HEK293 (cell line): ENCODE data around the gene PRICKLE3.

Source experiments
- CTCF ChIA-PET: fragments of 350-600 bp; formaldehyde crosslinking; extraction: SDS; loops from one replicate; lab custom pipeline; 2021; ENCODE audit warnings: antibody characterized with exemption; lab: Yijun Ruan, JAX
- POLR2A ChIA-PET: fragments of 300-600 bp; formaldehyde crosslinking; extraction: SDS; loops from one replicate; lab custom pipeline; 2020; ENCODE audit warnings: antibody characterized with exemption, inconsistent platforms; lab: Yijun Ruan, JAX
- H3K27ac ChIP-seq: fragments of 200-500 bp; sonication (Bioruptor generic); 2 replicates; pipeline ENCODE4 v1.5.1; 2014; ENCODE audit warnings: low read depth, low read length, control low read depth, inconsistent platforms; ENCODE audit errors: extremely low read depth
- H3K36me3 ChIP-seq, 2 experiments: fragments of 200-500 bp in 1 of 2; sonication (Bioruptor generic) in 1 of 2; 1 replicate in 1 of 2; 2 replicates in 1 of 2; pipeline ENCODE4 v1.5.1; 2014 to 2017; ENCODE audit warnings: inconsistent platforms in 2 of 2, low read length in 2 of 2; ENCODE audit not compliant: control insufficient read depth in 2 of 2, insufficient read depth in 1 of 2
- H3K4me1 ChIP-seq: fragments of 200-500 bp; sonication (Bioruptor generic); 2 replicates; pipeline ENCODE4 v1.5.1; 2014; ENCODE audit warnings: mild to moderate bottlenecking, low read length, inconsistent platforms; ENCODE audit not compliant: control insufficient read depth, insufficient read depth
- H3K4me3 ChIP-seq: 2 replicates; pipeline ENCODE4 v1.5.1; 2011; ENCODE audit warnings: low read depth, mild to moderate bottlenecking, control low read depth, low read length, moderate library complexity
- H3K9me3 ChIP-seq: fragments of 200-500 bp; sonication (Bioruptor generic); 2 replicates; pipeline ENCODE4 v1.5.1; 2014; ENCODE audit warnings: low read depth, low read length, inconsistent platforms; ENCODE audit not compliant: control insufficient read depth, insufficient read depth
- EGR2 ChIP-seq: fragments of 450-650 bp; formaldehyde crosslinking; IDR thresholded peaks from 2 replicates; pipeline ENCODE4 v1.5.1; 2016; ENCODE audit warnings: low read depth, missing biosample characterization, missing genetic modification characterization
- FEZF1 ChIP-seq: fragments of 450-650 bp; formaldehyde crosslinking; IDR thresholded peaks from 2 replicates; pipeline ENCODE4 v1.5.1; 2016; ENCODE audit warnings: missing biosample characterization, missing genetic modification characterization
- GLIS2 ChIP-seq: fragments of 450-650 bp; formaldehyde crosslinking; IDR thresholded peaks from 2 replicates; pipeline ENCODE4 v1.5.1; 2016; ENCODE audit warnings: missing biosample characterization, missing genetic modification characterization
- HIC1 ChIP-seq: fragments of 450-650 bp; formaldehyde crosslinking; IDR thresholded peaks from 2 replicates; pipeline ENCODE4 v1.5.1; 2016; ENCODE audit warnings: missing biosample characterization, missing genetic modification characterization
- KLF7 ChIP-seq: fragments of 450-650 bp; formaldehyde crosslinking; IDR thresholded peaks from 2 replicates; pipeline ENCODE4 v1.5.1; 2016; ENCODE audit warnings: missing biosample characterization, missing genetic modification characterization, borderline replicate concordance
- KLF9 ChIP-seq: fragments of 450-650 bp; formaldehyde crosslinking; IDR thresholded peaks from 2 replicates; pipeline ENCODE4 v1.5.1; 2016; ENCODE audit warnings: missing biosample characterization, missing genetic modification characterization, low read depth
- PRDM1 ChIP-seq: fragments of 450-650 bp; formaldehyde crosslinking; IDR thresholded peaks from 2 replicates; pipeline ENCODE4; 2016; ENCODE audit warnings: missing biosample characterization, missing genetic modification characterization
- SP7 ChIP-seq: fragments of 450-650 bp; formaldehyde crosslinking; IDR thresholded peaks from 2 replicates; pipeline ENCODE4 v1.5.1; 2016; ENCODE audit warnings: missing biosample characterization, missing genetic modification characterization
- ZBTB21 ChIP-seq: fragments of 450-650 bp; formaldehyde crosslinking; IDR thresholded peaks from 2 replicates; pipeline ENCODE4 v1.5.1; 2017; ENCODE audit warnings: missing biosample characterization, missing genetic modification characterization
- ZFHX2 ChIP-seq: fragments of 450-650 bp; formaldehyde crosslinking; conservative IDR thresholded peaks from 2 replicates; pipeline ENCODE4 v1.5.1; 2016; ENCODE audit warnings: missing biosample characterization, missing genetic modification characterization
- ZIC2 ChIP-seq: fragments of 450-650 bp; formaldehyde crosslinking; IDR thresholded peaks from 2 replicates; pipeline ENCODE4 v1.5.1; 2016; ENCODE audit warnings: missing biosample characterization, missing genetic modification characterization
- ZNF335 ChIP-seq: fragments of 450-650 bp; formaldehyde crosslinking; conservative IDR thresholded peaks from 2 replicates; pipeline ENCODE4 v1.5.1; 2016; ENCODE audit warnings: missing biosample characterization, missing genetic modification characterization
- ZNF394 ChIP-seq: fragments of 450-650 bp; formaldehyde crosslinking; IDR thresholded peaks from 2 replicates; pipeline ENCODE4 v1.5.1; 2016; ENCODE audit warnings: missing biosample characterization, missing genetic modification characterization, mild to moderate bottlenecking, moderate library complexity, borderline replicate concordance
- ZNF561 ChIP-seq: fragments of 450-650 bp; IDR thresholded peaks from 2 replicates; pipeline ENCODE4 v1.5.1; 2018; ENCODE audit warnings: missing biosample characterization, missing genetic modification characterization, borderline replicate concordance
- ZNF580 ChIP-seq: fragments of 450-650 bp; formaldehyde crosslinking; IDR thresholded peaks from 2 replicates; pipeline ENCODE4 v1.5.1; 2016; ENCODE audit warnings: missing biosample characterization, missing genetic modification characterization
- ZNF621 ChIP-seq: fragments of 450-650 bp; formaldehyde crosslinking; IDR thresholded peaks from 2 replicates; pipeline ENCODE4 v1.5.1; 2017; ENCODE audit warnings: missing biosample characterization, missing genetic modification characterization
- ZNF624 ChIP-seq: fragments of 450-650 bp; formaldehyde crosslinking; IDR thresholded peaks from 2 replicates; pipeline ENCODE4 v1.5.1; 2017; ENCODE audit warnings: missing biosample characterization, missing genetic modification characterization
- ZNF785 ChIP-seq: fragments of 450-650 bp; formaldehyde crosslinking; IDR thresholded peaks from 2 replicates; pipeline ENCODE4 v1.5.1; 2016; ENCODE audit warnings: missing biosample characterization, missing genetic modification characterization
- ZNF791 ChIP-seq: fragments of 450-650 bp; formaldehyde crosslinking; IDR thresholded peaks from 2 replicates; pipeline ENCODE4 v1.5.1; 2016; ENCODE audit warnings: missing biosample characterization, missing genetic modification characterization

PRICKLE3 gene

GRCh38 chrX:49198540-49199314 is 12.6 kb upstream of the PRICKLE3 start:
- H3K9me3 ChIP-seq, result no peaks in the 10 kb centered on the region
- H3K27ac ChIP-seq, result no peak overlapping the region
- POLR2A ChIA-PET, result interaction anchor here (1.0 kb wide), 1 partner anchor 8 kb away, joined by 4 read pairs; no protein-coding TSS in a partner anchor
- no peaks in the 10 kb centered on the region for H3K36me3 ChIP-seq
- peak; percentile 48 for TF ChIP-seq ZFHX2 (tag by site-specific recombination)
- TF ChIP-seq SP7 (tag by site-specific recombination), result 0 out of 2 replicates have a peak, but pooled peaks have one; percentile 30
- TF ChIP-seq ZBTB21 (tag by site-specific recombination), result peak; percentile 37; the same call in 1 of the 2 replicates
- no peak for TF ChIP-seq KLF7 (tag by site-specific recombination)
- no peak for TF ChIP-seq ZNF621
- no peak for TF ChIP-seq ZNF561 (tag by site-specific recombination)
- peak; percentile 25; the same call in 1 of the 2 replicates for TF ChIP-seq GLIS2 (tag by site-specific recombination)
- 0 out of 2 replicates have a peak, but pooled peaks have one; percentile 9 for TF ChIP-seq HIC1 (tag by site-specific recombination)
- peak; percentile 38; the same call in 1 of the 2 replicates for TF ChIP-seq ZIC2 (tag by site-specific recombination)
- no peak for TF ChIP-seq FEZF1 (tag by site-specific recombination)
- peak; percentile 72; the same call in 1 of the 2 replicates for TF ChIP-seq PRDM1 (tag by site-specific recombination)
- TF ChIP-seq, all 188 proteins: peak for 7
- H3K4me3 ChIP-seq, result no peak overlapping the region
- H3K4me1 ChIP-seq, result no peaks in the 10 kb centered on the region
- CTCF ChIA-PET, result no interaction called here

- Histone ChIP-seq H3K4me3 (no peak overlapping the region), H3K4me1 (no peaks in the 10 kb centered on the region)
- no peak for TF ChIP-seq ZNF580 (tag by site-specific recombination)
- no peak for TF ChIP-seq ZNF785
- no peak for TF ChIP-seq ZNF791 (tag by site-specific recombination)
- no peak for TF ChIP-seq ZNF624
- TF ChIP-seq FEZF1 (tag by site-specific recombination), result no peak
- TF ChIP-seq, all 188 proteins: peak for 0
- ChIA-PET POLR2A (no interaction called here), CTCF (interaction anchor here (0.6 to 0.7 kb wide), 2 partner anchors 20 to 1027 kb away, joined by 3 read pairs; no protein-coding TSS in a partner anchor)
- Histone ChIP-seq H3K9me3 (no peaks in the 10 kb centered on the region), H3K27ac (no peak overlapping the region), H3K36me3 (no peaks in the 10 kb centered on the region)
Observed at GRCh38 chrX:49197543-49198087, 11.4 kb upstream of the PRICKLE3 start.

- H3K4me3 ChIP-seq, result no peak overlapping the region
- peaks cover under 1% of the 10 kb centered on the region; the same call in 1 of the 2 replicates for H3K4me1 ChIP-seq
- H3K36me3 ChIP-seq, result no peaks in the 10 kb centered on the region
- peak; percentile 88 for TF ChIP-seq ZFHX2 (tag by site-specific recombination)
- TF ChIP-seq ZNF335 (tag by site-specific recombination), result peak; percentile 40
- peak; percentile 93 for TF ChIP-seq EGR2
- no peak for TF ChIP-seq ZNF394 (tag by site-specific recombination)
- TF ChIP-seq KLF9 (tag by site-specific recombination), result no peak
- H3K27ac ChIP-seq, result no peak overlapping the region
- H3K9me3 ChIP-seq, result no peaks in the 10 kb centered on the region
- POLR2A ChIA-PET, result interaction anchor here (1.2 kb wide), 2 partner anchors 27 to 76 kb away, joined by 6 read pairs; partner anchors contain the start of gene PPP1R3F
- CTCF ChIA-PET, result interaction anchor here (0.7 to 2.3 kb wide), 6 partner anchors 24 to 411 kb away, joined by 3 to 16 read pairs (median 3); no protein-coding TSS in a partner anchor
Observed at GRCh38 chrX:49193542-49193964, 7.4 kb upstream of the PRICKLE3 start.
